Measurements from ENCODE around the gene ATF4.
A peak's percentile ranks its signal among the peaks of the same experiment; 100 is the strongest.

Gene ATF4

DNA sequence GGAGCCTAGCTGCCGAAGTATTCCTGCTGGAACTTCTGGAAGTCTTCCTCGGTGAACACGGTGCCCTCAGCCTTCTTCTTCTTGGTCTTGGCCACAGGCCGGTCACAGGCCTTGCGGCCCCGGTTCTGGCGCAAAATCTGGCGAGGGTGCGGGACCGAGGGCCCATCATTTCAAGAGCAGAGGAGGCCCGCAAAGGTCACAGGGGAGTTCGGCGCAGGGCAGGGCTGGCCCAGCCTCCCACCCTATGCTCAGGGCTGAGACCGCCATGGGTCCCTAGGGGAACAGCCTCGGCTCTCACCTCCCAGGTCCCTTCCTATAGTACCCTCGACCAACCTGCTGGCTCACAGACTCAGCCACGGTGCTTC is 9.1 kb downstream of the ATF4 start:
- no peak for DNase-seq

DNA sequence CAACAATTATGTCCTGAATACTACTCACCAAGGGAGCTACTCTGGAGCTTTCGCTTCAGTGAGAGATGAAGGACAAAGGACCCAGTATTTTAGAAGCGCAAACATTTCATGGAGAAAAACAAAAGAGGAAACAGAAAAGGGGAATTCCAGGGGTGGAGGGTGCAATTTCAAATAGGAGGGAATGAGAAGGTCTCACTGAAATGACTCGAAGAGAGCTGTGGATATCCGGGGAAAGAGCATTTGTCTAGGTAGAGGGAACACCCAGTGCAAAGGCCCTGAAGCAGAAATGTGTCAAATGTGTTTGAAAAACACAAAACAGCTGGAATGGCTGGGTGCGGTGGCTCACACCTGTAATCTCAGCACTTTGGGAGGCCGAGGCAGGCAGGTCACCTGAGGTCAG is 9.8 kb downstream of the ATF4 start:
- no peak for DNase-seq

DNA sequence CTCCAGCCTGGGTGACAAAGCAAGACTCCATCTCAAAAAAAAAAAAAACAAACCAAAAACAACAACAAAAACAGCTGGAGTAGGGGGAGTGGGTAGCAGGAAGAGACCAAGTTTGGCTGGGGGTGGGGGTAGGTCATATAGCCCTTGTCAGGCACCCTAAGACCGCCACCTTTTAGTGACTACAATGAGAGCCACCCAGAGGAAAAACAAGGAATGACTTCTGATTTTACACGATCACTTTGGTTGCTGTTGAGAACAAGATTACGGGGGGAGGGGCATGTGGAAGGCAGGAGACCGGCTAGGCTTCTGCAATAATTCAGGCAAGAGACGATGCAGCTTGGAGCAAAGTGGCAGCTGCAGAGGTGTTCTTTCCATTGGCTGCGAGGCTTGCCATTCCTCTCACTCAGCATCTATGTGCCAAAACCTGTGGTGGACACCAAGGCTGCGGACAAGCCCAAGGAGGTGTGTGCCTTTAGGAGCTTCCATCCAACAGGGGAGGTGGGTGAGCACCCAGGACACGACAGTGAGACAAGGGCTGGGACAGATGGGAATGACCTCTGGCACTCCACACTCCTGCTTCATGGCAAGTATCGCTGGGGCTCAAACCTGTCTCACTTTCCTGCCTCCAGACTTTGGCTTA is 10.4 kb downstream of the ATF4 start:
- DNase-seq = no peak

DNA sequence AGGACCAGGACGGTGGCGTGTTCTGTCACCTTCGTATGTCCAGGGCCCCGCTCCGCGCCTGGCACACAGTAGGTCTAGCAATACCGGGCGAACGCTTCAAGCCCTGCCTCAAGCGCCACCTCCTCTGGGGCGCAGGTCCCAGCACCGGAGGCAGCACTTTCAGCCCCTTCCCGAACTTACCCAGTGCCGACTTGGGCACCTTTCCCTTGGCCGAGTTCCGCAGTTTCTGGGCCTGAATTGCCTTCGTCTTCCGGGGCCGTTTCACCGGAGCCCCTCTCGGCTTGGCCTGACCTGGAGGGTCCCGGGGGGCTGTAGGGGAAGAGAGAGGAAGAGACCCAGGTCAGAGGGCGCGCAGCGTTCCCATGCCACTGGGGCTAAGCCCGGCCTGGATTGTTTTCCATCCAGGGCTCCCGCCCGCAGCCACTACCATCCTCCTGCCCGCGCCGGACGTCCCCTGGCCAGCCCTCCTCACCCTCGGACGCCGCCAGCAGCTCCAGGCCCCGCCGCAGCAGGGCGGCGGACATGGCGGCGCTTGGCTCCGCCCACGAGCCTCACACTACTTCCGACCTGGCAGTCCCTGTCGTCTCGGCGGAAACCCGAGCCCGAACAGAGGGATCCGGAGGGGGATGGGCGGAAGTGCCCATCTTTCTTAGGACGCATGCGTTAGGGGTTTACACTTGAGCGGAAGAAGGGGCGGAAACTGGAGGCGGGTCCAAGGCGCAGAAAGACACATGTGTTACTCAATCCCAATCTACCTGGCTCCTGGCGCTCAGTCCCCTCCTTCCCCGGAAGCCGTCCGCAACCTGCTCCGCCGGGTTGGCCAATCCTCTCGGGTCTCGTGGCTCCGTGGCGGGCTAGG is 12.1 kb downstream of the ATF4 start, which contains the start of gene RPS19BP1:
Gene RPS19BP1 (minus strand): TSS at position 534 of the 859 bp plus-strand sequence. CDS start 10 bp downstream, at position 524.
- peak; percentile 98 for DNase-seq

DNA sequence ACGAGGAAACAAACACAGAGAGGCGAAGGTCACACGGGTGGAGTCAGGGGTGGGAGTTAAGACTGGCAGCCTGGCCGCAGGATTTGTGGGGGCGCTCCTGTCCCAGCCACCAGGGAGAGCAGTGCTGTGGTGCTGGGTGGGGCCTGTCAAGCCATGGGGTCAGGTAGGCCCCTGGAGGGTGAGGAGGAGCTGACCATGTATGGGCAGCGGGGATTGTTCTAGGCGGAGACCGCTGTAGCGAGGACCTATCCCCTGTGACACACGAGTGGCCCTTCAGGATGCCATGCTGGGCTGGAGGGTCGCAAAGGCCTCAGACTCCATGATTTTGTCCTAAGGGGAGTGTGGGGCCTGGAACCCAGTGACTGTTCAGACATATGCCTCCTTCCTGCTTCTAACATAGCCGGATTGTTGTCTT is 13.7 kb downstream of the ATF4 start:
- DNase-seq = no peak

DNA sequence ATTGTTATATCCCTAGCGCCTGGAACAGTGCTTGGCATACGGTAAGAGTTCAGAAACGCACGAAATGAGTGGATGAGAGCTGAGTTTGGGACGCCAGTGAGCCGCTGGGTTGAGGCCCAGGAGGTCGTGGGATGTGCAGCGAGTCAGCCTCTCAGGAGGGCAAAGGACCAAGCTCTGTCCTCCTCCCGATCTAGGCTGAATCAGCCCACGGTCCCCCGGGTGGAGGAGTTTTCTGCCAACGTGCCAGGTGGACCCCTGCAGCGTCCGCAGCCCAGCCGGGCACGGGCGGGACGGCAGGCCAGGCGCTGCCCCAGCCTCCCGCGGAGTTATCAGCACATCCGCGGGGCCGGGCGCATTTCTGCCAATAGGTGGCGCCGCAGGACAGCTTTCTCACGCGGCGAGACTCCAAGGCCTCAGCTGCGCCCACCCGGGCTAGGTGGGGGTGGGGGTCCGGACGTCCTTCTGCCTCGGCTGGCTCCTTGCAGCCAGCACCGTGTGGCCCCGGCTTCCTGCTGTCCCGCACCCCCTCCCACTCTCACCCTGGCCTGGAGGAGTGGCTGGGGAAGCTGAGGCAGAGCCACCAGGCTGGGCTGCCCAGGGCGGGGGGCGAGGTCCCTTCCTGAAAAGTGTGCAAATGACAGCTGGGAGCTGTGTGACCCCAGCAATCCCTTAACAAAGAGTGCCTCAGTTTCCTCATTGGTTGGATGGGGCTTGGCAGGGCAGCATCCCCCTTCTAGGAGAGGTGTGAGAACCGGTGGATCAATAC is 14.4 kb downstream of the ATF4 start:
- DNase-seq = peak; percentile 61

DNA sequence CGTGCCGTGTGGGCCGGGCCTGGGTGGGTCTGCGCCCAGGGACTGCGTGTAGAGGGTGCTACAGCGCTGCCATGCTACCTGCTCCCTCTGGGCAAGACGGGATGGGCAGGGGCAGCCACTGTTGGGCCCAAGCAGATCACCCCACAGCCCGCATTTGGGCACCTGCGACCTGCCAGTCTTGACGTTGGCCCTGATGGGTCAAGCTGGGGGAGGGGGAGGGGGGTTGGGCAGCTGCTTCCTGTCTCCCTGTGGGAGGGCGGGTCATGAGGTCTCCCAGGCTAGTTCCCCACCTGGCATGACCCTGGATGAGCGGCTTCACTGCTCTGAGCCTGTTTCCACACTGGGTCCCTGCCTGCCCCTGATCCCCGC is 15.0 kb downstream of the ATF4 start:
- no peak for DNase-seq

DNA sequence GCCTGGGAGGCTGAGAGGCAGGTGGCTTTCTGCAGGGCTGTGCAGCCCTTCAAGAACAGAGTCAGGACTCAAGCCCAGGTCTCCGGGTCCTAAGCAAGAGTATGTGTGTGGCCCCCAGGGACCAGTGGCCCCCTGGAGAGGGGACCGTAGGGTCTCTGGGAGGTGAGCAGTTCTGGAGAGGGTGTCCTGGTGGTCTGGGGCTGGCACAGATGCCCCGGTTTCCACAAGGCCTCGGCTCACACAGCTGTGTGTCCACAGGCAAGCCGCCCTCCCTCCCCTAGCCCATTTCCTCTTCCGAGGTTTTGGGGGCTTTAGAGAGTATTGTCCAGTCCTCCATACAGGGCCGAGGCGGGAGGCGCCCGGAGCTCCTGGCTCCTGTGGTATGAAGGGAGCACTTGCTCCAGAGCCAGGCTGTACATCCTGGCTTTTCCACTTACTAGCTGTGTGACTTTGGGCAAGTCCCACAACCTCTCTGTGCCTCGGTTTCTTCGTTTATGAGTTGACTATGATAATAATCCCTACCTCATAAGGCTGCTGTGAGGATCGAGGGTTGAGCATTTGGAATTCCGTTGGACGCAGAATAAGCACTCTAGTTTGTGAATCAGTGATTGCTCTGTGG is 15.6 kb downstream of the ATF4 start:
- no peak for DNase-seq

DNA sequence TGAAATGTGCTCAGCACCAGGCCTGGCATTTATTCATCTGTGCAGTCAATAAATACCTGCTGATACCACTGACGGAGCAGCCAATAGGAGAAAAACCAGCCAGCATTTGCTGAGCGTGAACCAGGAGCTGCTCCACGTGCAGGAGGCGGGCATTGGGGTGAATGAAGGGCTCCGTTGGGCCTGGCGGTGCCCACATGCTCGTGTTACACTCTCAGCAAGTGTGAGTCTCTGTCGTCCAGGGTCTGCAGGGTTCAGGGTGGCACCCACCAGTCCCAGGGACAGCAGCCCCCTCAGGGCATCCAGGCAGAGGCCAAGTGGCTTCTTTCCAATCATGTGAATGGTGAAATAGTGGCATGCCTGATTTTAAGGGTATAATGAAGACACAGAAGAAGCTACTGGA is 16.3 kb downstream of the ATF4 start:
- DNase-seq = no peak

DNA sequence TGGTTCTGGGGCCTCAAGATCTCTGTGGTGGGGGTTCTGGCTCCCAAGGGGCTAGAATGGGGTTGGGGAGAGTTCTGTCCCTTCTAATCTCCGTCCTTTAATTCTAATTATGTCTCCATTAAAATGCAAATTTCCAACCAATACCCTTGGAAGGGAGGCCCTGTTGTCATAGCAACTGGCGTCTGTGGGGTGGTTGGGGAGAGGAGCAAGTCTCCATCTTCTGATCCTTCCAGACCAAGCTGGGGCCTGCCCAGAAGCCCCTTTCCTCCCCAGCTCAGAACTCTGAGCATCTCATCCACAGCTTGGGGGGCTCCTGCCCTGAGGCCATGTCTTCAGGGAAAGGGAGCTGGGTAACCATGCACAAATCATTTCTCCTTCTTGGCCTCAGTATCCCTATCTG is 17.6 kb downstream of the ATF4 start:
- no peak for DNase-seq

DNA sequence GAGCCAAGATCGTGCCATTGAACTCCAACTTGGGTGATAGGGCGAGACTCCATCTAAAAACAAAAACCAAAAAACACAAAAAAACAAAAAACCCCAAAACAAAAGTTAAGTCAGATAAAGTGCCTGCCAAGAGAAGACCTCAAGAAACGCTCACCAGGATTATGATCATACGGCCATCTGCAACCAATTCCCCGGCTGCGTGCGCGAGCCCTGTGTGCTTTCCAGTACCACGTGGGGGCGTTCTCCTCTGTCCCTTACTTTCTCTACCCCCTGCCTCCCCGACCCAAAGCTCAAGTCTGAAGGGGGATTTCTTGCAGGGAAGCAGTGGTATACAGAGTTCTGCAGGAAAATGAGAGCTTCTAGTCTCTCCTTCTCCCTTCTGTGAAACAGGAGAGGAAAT is 22.7 kb downstream of the ATF4 start:
- no peak for DNase-seq

DNA sequence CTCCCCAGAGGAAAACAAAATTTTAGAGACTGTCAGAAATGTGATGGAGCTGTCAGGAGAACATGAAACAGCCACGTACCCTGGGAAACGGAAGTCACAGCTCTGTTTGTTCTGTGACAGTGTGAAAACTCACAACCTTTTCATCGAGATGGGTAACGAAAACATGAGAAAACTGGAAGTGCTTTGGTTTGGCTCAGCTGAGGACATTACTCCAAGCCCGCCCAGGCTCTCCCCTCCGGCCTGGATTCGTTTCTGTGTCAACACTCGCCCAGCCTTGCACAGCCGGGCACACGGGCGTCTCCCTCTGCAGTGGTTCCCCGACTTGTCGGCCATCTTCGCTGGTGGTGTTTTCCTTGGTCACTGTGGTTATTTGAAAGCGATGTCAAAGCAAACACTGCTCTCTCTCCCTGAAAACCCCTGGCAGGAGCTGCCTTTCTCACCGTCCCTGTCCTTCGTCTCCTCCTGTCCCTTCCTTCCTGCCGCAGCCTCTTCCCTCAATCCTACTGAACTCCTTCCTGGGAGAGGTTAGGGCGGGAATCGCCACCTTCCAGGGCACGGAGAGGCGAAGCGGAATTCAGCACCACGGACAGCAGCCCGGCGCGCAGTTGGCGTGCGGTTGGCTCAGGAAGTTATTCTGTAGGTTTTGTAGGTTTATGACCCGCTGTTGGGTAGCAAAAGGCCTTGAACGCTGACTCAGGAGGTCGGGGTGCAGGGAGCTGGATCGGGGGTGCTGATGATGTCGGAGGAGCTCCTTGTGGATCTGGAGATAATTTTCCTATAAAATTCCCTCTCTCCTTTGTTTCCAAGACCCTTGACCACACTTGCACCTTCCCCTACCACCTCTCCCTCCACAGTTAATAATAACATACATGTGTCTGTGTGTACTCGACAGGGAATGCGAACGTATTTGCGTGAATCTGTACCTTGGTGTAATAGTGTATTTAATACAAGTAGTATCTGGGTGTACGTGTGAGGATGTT is 25.3 kb downstream of the ATF4 start:
- DNase-seq = no peak

DNA sequence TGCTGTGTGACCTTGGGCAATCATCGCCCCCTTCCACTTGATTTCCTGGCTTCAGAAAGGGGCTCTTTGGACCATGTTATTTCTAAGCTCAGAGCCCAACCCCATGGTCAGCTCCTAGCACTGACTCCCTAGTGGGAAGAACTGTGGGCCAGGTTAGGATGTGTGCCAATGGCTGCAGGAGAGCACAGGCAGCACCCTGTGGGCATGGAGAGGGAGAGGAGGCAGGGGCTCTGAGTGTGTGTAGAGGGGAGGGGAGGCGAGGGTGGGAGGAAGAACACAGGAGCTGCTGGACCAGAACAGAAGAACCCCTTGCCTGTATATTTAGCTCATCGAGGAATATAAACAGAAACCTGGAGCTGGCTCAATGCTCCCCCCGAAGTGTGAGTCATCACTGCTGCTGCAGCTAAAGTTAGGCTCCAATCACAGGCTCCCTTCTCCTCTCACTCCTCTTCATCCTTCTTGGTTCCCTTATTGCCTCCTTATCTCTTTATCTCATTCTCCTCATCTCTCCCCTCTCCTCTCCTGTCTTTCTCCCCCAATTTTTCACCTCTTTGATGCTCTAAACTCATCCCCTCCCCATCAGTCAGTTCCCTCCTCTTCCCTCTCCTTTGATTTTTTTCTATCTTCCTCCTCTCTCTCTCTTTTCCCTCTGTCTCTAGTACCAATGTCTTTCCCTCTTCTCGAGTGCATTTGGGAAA is 26.7 kb downstream of the ATF4 start:
- DNase-seq = no peak

DNA sequence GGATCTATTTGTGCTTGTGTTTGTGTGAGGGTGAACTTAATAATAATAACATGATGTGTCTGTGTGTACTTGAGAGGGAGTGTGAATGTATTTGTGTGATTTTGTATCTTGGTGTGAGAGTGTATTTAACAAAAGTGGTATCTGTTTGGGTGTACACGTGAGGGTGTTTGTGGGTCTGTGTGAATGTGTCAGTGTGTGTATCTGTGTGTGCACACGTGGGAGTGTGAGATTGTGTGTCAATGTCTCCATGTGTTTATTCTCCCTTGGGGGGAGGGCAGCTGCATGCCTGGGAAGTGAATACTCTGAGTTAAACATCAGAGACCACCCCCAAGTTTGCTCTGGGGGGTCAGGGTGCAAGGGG is 27.2 kb downstream of the ATF4 start:
- no peak for DNase-seq

DNA sequence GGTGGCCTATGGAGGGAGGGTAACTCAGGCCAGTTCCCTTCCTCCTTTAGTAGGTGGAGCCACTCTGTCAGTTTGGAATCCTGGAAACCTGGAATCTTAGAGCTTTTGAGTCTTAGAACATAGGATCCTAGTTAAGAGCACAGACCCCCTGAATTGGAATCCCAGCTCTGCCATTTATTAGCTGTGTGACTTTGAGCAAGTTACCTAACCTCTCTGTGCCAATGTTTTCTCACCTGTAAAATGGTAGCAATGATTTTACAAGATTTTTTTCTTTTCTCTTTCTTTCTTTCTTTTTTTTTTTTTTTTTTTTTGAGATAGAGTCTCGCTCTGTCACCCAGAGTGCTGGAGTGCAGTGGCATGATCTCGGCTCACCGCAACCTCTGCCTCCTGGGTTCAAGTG is 33.1 kb downstream of the ATF4 start:
- no peak for DNase-seq

DNA sequence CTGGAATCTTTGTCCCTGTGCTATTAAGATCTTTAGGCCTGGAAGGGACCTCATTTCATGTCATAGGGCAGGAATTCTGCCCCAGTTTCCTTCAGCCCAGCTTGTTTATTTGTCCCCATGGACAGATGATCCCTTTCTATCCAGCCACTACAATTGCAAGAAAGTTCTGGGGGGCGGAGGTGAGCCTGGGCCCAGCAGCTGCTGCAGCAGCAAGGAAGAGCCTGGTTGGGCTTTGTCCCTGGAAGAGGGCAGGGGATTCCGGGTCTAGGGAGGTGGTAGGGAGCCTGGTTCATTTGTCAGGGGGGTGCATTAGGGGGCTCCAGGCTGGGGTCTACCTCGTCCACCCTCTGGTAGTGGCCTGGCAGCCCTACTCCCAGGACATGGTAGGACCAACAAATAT is 33.8 kb downstream of the ATF4 start:
- DNase-seq = no peak

DNA sequence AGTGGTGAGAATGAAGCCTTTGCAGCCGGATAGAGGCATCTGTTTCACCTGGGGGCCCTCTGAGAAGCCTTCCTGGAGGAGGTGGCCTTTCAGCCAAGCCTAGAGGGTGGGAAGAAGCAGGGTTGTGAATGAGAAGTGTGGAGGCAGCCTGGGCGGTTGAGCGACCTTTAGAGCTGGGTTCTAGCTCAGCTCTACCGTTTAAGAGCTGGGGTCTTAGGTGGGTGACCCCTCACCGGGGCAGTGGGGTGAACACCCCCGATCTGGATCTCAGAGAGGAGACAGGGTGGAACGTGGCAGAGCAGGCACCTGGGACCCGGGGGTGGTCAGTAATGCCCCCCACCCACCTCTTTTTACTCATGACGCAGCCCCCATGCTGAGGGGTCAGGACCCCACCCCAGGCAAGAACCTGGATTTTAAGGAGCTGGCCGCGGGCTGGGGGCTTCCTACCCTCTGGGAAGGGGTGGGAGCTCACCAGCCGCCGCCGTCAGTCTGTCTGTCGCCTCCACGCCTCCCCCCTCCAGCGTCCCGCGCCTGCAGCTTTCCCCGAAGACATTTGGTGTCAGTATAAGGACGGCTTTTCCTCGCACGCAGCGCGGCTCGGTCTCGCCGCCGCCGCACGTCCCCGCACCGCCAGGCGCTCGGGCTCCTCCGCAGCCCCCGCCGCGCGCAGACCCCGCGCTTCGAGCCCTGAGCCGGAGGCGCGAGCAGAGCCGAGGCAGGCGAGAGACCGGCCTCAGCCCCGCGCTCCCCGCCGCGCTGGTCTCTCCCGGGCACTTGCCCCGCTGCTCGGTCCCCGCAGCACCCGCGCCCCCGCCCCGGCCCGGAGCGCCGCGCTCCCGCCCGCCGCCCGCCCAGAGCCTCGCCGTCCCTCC is 36.8 kb downstream of the ATF4 start:
- DNase-seq = peak; percentile 13

DNA sequence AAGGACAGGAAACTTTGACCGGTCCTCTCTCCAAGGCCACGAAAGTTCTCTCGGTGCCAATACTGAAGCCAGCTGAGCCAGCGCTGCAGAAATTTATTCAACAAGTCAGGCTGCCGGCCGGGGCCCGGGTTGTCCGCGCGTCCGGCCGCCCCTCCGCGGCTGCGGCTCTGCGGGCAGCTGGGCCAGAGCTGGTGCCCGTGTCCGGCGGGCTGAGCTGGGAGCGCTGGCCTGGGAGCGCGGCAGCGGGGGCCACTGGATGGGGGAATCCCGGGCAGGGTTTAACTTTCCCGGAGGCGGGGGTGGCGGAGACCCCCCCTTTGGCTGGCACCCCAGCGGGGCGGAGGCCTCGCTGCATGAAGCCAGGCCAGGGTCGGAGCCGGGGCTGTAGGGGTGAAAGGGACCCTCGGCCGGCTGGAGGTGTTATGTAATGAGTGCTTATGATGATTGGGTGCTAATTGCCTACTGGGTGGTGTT is 37.9 kb downstream of the ATF4 start:
- no peak for DNase-seq

DNA sequence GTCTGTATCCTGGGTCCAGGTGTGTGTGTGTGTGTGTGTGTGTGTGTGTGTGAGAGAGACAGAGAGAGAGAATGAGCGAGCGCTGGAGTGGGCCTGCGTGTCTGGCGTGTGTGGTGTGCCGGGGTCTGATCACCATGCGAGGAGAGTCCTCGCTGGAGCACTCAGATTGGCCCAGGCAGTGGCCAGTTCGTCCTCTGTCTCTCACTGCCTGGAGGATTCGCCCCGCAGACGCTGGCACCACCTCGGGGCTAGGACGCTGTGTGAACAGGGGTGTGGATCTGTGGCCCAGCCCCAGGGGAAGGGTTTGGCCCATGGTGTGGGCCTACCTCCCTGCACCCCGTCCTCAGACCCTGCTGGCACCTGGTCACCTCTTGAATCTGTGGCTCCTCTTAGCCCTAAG is 38.6 kb downstream of the ATF4 start:
- DNase-seq = no peak

DNA sequence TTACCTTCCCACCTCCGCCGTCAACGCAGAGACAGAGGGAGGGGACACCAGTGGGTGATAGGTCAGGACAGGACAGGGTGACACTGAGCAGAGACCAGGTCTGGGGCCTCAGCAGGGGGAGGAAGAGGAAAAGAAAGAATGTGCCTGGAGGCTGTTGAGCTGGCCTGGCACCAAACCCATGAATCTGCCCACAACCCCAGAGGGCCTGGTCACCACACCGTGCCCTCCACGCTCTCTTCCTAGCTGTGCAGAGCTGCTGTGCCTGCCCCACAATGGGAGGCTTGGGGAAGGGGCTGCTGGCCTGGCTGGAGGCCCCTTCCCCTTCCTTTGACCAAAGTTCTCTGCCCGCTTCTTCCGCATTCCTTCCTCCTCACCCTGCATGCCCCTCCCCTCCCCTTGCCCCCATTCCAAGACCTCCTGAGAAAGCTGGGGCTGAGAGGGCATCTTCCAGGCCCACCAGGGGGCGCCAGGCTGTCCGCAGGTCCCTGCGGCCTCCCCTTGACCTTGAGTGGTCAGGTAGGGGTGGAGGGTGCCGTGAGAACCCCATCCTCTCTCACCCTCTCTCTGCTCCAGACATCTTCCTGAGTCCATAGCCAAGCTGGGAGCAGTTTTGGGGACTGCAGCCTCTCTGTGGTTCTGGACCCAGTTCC is 39.2 kb downstream of the ATF4 start:
- DNase-seq = no peak
